ENCODE results near the gene RAET1E. TPM values are rescaled to one million over a fixed set of nuclear protein-coding genes. Genes with fewer than 3 reads are reported as not detected.
"Not testable (repeated sequence)": the region's sequence is repeated elsewhere in the genome, so short reads cannot be mapped to it uniquely, and the experiment has no call there.

RAET1E gene
- total and polyA plus RNA-seq, 9 of the 15 experiments (the other 6 are each of a cell fraction or from before 2014, with no cell fraction given), result not detected

- TF ChIP-seq RAD21 (CRISPR knock-in tag; conservative IDR thresholded peaks at IDR 0.05 in 1 of 2, IDR thresholded peaks at IDR 0.05 in 1 of 2) (0 out of 4 replicates have a peak, but pooled peaks of 1 of the 2 experiments have one; percentile 5), JUND (IDR thresholded peaks at IDR 0.05; ENCODE audit: borderline replicate concordance, low read depth, low read length) (no peak), JUND (tag; IDR thresholded peaks at IDR 0.05; ENCODE audit: borderline replicate concordance, low read depth, low read length) (no peak), ZNF76 (CRISPR knock-in tag; IDR thresholded peaks at IDR 0.05; ENCODE audit: borderline replicate concordance) (no peak)
- TF ChIP-seq, protein P1, sequence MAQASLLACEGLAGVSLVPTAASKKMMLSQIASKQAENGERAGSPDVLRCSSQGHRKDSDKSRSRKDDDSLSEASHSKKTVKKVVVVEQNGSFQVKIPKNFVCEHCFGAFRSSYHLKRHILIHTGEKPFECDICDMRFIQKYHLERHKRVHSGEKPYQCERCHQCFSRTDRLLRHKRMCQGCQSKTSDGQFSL (CRISPR knock-in tag; IDR thresholded peaks at IDR 0.05), result no peak
- TF ChIP-seq, protein P1 (tag; IDR thresholded peaks at IDR 0.05), result no peak
Measured at GRCh38 chr6:149895048-149895590, 2.8 kb downstream of the RAET1E start (continued).

DNA sequence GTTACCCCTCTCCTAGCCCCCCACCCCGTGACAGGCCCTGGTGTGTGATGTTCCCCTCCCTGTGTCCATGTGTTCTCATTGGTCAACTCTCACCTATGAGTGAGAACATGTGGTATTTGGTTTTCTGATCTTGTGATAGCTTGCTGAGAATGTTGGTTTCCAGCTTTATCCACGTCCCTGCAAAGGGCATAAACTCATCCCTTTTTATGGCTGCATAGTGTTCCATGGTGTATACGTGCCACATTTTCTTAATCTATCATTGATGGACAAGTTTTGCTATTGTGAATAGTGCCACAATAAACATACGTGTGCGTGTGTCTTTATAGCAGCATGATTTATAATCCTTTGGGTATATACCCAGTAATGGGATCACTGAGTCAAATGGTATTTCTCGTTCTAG, 6.0 kb downstream of the RAET1E start:
- DNase-seq (ENCODE audit: extremely low read depth in 1 of 4, low spot score in 3 of 4); H2AFZ ChIP-seq (ENCODE audit: low read depth, low read length); H3K9me3 ChIP-seq (replicated peaks; ENCODE audit: control insufficient read depth, insufficient read depth, low read depth, low read length); H3K4me3 ChIP-seq; H3K9ac ChIP-seq (ENCODE audit: insufficient read depth in 1 of 2, low read depth in 2 of 2, low read length in 2 of 2); H3K36me3 ChIP-seq (ENCODE audit: control insufficient read depth, insufficient read depth, low read length); intact Hi-C loops (cut with micrococcal nuclease); in situ Hi-C loops (cut with MboI); ATAC-seq; H3K27ac ChIP-seq (ENCODE audit: extremely low read depth, low read depth, low read length); BruUV-seq (replicated peaks); H3K79me2 ChIP-seq (ENCODE audit: control insufficient read depth, insufficient read depth, low read length); H3K4me2 ChIP-seq (ENCODE audit: insufficient read depth, low read length); FAIRE-seq; H3K9me1 ChIP-seq (ENCODE audit: control insufficient read depth, insufficient read depth, low read length); CTCF ChIA-PET (ENCODE audit: low intra/inter-chr PET ratio); H4K20me1 ChIP-seq (replicated peaks; ENCODE audit: control insufficient read depth, insufficient read depth, low read length); H3K4me1 ChIP-seq (replicated peaks in 1 of 2; ENCODE audit: control insufficient read depth in 2 of 2, insufficient read depth in 2 of 2, low read length in 2 of 2): not testable (repeated sequence)
- H3K27me3 ChIP-seq (ENCODE audit: control insufficient read depth in 2 of 2, insufficient read depth in 2 of 2, low read length in 2 of 2), result peaks cover 30 to 54% of the 10 kb centered on the region in 2 experiments
- 3% methylated on average over 6 of the region's 6 CpGs for WGBS (ENCODE audit: insufficient coverage, low coverage, missing lambda C conversion rate)
- TF ChIP-seq ZNF146 (CRISPR knock-in tag; IDR thresholded peaks at IDR 0.05; ENCODE audit: unreplicated experiment), result peak; percentile 89
- POLR2A ChIA-PET, result interaction anchor here (0.6 kb wide), 1 partner anchor 13 kb away, joined by 3 read pairs; no protein-coding TSS in a partner anchor

Measured in K562 (cell line).